HG03159 (cell line): ENCODE results near the gene CAMK2N1.
"Not testable (repeated sequence)": the region's sequence is repeated elsewhere in the genome, so short reads cannot be mapped to it uniquely, and the experiment has no call there.

Experiments used
- ATAC-seq: cut with Tn5 transposase; IDR thresholded peaks from one replicate; pipeline ENCODE4 v1.9.1; 2021; ENCODE audit warnings: mild to moderate bottlenecking, moderate library complexity; ENCODE audit not compliant: unreplicated experiment

CAMK2N1 gene

DNA sequence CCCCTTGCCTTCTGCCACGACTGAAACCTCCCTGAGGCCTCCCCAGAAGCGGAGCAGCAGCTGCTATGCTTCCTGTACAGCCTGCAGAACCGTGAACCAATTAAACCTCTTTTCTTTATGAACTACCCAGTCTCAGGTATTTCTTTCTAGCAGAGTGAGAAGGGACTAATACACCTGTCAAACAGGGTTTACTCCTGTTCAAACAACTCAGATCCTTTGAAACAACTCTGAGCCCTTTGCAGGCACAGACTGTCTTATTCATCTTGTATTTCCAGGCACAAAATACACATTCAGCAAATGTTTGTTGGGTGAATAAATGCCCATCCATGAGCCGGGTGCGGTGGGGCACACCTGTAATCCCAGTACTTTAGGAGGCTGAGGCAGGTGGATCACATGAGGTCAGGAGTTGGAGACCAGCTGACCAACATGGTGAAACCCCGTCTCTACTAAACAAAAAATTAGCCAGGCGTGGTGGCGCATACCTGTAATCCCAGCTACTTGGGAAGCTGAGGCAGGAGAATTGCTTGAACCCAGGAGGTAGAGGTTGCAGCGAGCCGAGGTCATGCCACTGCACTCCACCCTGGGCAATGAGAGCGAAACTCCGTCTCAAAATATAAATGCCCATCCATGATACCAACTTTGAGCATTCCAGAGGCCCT, 10.8 kb upstream of the CAMK2N1 start:
- ATAC-seq: not testable (repeated sequence)

DNA sequence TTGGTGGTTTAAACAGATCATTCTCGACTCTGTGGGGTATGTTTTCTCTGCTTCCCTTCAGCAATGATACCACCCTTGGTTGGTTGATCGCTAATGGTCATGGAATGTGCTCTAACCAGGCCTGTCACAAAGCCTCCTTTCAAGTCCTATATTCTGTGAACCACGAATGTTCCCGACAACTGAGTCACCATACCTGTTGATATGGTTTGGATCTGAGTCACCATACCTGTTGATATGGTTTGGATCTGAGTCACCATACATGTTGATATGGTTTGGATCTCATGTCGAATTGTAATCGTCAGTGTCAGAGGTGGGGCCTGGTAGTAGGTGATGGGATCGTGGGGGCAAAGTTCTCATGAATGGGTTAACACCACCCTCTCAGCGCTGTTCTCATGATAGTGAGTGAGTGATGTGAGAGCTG, 10.2 kb upstream of the CAMK2N1 start:
- ATAC-seq: no peak

DNA sequence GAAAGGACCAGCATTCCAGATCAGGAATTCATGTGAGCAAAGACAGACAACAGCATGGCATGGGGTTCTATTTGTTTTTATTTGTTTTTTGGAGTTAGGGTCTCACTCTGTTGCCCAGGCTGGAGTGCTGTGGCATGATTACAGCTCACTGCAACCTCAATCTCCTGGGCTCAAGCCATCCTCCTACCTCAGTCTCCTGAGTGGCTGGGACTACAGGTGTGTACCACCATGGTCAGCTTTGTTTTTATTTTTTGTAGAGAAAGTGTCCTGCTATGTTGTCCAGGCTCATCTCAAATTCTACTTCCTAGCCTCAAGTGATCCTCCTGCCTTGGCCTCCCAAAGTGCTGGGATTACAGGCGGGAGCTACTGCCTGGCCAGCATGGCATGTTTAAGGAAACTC, 9.7 kb upstream of the CAMK2N1 start:
- ATAC-seq: no peak

DNA sequence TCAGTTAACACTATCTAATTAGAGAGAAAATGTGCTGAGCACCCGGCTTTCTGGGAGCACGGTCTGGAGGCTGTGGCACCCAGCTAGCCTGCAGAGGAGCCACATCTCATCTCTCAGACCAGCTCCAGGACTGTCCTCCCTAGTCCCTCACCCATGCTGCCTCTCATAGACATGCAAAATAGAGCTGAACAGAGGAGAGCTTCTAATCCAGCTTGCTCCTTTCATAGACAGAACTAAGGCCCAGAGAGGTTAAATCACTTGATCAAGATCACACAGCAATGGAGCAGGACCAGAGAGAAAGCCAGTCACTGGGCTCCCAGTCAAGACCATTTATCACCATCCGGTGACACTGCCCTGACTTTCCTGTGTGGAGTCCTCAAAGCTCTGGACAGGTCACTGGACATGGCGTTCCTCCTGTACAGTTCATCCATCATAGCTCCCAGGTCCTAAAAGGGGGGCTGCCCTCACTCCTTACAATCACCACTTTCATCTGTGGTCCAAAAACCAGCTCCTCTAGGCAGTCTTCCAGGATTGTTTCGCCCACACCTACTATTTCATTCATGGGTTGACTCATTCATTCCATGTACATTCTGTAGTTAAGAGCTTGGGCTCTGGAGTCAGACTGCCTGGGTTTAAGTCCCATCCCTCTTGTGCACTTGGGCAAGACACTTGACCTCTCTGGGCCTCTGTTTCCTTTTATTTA, 8.8 kb upstream of the CAMK2N1 start:
- no peak for ATAC-seq

DNA sequence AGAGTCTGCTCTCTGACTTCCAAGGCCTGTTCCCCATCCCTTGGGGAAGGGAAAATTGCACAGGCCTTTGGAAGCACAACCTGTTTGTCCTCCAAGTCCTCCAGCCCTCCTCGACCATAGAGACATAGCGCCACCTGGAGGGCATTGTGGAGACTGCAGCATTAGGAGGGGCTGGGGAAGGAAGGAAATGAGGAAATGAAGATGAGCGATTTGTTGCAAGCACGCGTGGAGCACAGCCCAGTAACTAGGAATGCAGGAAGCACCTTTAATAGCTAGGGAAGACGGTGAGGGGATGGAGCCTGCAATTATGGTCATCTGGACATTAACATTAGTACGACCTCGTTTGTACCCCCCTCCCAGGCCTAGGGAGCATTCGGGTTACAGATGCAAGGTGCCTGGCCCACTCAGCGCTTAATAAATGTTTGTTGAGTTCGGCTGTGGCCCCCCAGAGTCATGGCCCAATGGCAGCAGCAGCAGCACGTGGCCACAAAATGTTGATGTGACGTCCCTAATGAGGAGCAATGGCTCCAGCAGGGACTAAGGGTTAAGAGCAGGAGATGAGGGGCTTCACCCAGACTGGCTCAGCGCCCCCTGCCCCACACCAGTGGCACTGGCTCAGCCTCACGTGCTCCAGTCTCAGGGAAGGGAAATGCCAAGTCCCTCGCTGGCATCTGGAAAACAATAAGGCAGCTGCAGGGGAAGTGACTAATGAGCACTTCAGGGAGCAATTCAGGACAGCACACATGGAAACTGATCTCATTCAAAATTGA, 8.0 kb upstream of the CAMK2N1 start:
- no peak for ATAC-seq

DNA sequence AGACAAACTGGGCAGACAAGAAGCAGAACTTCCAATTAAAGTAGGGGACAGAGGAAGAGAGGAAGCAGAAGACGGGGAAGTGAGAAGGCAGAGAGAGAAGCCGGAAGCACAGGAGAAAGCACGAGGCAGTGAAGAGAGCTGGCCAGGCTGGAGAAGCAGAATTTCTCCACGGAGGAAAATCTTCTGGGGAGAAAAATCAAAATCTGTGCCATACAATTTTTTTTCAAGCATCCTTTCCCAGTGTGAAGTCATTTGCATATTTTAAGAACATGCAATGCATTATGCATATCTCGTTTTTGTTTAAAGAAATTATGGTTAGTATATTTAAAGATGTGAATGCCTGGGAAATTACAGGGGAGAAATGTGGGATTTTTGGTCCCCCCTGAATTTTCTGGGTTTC, 7.3 kb upstream of the CAMK2N1 start:
- ATAC-seq: no peak

DNA sequence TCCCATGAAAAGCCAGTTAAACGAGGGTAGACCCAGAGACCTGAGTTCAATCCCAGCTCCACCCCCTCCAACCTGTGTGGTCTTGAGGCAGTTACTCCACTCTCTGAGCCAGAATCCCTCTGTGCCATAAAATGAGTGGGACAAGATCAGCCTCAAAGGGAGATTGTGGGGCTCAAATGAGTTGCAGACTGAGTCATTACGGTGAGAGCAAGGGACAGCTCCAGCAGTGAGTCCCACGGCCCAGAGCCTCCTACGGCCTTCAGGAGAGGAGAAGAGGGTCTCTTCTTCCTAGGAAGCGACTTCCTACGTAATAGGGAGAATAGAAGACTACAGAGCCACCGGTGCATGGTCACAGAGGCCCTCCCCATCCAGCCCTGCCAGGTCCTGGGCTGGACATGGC, 6.7 kb upstream of the CAMK2N1 start:
- no peak for ATAC-seq

DNA sequence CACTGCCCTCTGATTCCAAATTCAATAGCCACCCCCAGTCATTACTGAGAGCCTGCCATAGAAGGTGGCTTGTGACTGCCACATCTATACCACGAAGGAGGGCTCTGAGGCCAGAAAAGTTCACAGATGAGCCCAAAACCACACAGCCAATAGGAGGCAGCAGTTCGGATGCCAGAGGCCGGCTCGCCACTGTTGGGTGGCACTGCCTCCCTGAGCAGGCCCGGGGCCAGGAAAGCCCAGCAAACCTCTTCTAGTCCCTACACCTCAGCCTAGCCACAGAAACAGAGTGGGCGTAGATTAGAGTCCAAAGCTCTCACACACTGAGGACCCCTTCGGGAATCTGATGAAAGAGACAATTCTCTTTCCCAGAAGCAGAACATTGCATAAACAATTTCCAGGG, 5.9 kb upstream of the CAMK2N1 start:
- no peak for ATAC-seq

DNA sequence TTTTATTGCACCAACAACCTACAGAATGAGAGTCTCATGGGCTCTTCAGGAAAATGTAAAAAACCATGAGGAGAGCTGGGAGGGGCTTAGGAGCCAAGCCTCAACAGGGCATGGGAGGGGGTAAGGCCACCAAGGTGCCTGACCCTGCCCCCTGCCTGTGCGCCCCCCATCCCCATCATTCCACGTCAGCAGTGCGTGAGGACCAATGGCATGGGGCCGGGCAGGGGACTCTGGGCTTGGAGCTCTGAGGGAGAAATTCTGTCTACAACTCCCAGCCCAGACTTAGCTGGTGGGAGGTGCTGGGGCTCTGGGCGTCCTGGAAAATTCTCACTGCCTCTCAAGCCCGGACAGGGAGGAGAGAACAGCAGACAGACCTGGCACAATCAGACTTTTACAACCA, 5.2 kb upstream of the CAMK2N1 start:
- ATAC-seq: no peak

DNA sequence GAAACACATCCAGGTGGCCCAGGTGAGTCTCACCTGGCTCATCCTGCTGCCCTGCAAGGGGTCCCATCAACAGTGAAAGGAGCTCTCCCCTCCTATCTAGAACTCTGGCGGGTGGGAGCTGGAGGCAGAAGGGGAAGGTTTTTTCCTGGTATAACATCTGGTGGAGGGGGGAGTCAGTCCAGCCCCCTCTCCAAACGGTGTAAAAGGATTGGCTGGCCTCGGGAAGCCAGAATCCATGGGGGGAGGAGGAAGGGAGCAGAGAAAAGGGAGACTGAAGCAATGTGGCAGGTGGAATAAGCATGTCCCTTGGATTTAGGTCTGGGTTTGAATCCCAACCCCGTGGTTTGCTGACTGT, 1.2 kb upstream of the CAMK2N1 start:
- no peak for ATAC-seq

DNA sequence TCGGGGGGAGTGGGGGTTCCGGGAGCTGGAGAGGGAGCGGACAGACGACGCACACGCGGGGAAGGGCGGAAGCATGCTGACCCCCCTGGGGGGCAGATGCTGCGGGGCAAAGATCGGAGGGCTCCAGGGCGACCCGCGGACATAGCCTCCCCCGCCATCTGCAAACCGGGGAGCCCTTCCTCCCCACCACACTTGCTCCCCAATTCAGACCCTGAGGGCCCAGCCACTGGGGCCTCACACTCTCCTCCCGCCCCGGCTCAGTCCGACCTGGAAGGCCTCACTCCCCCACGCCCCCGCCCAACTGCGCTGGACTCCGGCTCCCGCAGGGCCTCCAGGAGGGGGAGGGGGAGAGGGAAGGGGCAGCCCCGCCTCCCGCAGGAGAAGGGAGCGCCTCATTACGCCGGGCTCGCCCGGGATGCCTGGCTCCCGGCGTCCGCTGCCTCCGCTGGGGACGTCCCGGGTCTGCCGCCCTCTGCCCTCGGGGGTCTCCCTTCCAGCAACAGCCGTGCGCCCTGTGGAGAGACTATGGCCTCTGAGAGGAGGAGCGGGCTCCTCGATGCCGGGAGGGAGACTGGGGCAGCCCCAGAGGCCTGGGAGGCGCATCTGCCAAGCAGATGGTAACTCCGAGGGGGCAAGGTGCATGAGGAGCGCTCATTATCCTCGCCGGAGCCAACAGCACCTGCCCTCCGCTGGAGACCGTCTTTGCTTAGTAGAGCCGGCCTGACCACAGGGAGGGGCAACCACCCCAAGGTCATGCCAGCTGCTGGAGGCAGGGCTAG, 636 bp upstream of the CAMK2N1 start:
- ATAC-seq: no peak

DNA sequence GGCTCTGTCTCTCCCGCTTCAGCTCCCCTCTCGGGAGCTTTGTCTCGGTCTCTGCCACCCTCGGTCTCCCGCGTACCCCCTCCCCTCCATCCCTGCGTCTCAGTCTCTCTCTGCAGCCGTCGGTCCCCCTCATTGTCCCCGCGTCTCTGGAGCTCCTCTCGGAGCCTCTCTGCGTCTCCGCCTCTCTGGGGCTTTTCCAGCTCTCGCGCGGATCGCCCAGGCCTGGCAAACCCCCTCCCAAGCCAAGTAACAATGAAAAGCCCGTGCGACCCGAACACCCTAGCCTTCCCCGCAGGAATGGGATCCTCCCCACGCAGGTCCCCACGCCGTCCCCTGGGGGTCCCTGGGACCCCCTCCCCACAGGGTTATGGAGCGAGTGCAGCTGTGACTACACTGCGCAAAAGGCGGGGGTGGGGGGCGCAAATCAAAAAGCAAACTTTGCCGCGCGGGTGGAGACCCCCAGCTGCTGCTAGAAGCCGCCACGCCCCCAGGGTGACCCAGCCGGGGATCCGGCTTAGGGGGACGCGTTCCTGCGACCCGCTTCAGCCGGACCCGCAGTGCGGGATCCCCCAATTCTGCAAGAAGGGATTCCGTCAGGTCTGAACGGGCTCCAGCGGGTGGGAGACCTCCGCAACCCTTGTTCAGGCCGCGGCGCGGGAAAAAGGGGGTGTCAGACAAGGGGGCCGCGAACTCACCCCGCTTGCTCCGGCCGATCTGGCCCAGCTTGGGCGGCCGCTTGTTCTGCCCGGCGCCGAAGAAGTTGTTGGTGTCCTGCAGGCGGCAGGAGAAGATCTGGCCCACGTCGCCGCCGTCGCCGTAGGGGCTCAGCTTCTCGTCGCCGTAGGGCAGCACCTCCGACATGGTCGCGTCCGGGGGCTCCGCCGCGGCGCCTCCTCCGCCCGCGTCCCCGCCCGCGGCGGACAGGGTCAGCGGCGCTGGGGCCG, 1.2 kb downstream of the CAMK2N1 start:
- no peak for ATAC-seq

DNA sequence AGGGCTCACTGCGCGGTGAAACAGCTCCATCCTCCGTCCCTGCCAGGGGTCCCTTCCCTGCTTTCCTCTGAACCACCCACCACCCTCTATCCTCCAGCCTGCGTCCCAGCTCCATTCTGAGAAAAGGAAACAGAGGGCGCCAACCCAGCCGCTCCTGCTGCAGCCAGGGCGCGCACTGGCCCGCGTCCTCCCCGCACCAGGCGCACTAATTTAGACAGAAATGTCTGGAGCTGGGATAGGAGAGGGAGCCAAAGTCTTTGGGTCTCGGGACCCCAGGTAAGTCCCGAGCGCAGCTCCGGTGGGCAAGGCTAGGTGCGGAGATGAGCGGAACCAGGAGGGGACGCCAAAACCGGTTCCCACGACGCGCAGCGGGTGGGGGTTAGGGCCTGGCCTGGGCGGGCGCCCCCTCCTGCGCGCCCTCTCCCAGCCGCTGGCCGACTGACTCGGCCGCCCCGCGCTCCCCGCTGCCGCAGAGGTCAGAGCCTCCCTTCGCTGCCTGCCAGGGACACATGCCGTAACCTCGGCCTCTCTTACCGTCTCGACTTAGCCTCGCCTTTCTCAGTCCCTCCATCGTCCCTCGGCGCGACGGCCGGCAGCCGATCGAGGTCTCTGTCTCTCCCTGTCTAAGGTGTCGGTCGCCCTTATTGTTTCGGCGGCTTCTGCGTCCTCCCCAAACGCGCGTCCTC, 2.0 kb downstream of the CAMK2N1 start:
- ATAC-seq: no peak

DNA sequence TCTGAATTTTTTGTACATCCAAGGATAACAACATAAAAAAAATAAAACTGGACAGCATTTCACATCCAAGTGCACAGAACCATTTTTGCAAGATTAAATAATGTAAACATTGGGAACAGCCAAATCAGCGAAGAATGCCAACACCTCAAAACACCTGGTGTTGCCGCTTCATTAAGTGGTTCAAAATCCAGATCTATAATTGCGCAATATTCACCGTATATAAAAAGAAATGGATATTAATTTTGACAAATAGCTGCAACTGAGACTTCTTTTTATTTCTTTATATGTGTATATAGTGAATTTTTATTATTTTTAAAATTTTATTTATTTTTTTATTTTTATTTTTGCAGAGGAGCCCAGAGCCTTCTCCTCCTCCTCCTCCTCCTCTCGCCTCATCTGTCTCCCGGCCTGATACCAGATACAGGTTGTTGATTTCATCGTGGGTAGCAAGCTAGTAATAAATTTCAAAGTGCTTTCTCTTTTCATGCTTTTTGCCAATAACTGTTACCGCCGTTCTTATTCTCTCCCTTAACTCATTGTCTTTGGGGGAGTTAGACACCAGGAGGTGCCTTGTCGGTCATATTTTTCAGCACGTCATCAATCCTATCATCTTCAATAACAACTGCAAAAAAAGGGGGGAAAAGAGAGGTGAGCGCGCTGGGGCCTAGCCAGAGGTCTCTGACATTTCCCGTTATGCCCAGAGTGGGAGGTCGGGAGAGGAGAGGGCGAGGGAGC, 2.7 kb downstream of the CAMK2N1 start:
- ATAC-seq: no peak

DNA sequence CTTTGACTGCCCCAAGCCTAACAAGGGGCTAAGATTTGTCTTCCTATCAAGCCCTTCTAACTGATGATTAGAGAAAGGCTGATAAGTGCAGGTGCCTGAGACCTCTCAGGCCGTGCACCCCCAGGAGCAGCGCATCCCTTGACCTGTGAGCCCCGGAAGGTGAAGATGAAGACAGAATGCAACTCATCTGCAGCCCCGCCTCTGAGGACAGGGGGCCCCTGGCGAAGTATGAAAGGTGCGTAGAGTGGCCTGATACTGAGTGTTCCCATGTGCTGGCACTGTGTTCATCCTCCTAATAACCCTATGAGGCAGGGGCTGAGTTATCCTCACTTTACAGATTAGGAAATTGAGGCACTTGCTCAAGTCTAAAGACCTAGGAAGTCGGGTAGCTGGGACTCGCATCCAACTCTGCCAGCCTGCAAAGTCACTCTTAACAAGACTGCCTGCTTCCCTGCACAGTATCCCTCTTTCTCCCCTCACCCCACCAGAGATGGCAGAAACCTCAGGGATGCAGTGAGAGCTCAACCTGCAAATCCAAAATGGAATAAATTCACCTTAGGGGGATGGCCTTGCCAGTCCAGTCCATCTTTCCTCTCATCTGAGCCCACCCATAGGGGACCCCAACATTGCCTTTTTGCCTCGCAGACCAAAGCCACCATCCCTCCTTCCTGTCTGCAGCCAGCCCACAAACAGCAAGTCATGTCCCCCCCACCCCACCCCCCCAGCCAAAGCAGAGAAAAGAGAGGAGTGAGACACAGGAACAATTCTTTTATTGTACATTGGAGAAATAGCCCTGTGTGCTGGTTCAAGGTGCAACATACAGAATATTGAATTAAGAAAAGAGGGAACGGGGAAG, 4.1 kb downstream of the CAMK2N1 start:
- ATAC-seq: no peak

DNA sequence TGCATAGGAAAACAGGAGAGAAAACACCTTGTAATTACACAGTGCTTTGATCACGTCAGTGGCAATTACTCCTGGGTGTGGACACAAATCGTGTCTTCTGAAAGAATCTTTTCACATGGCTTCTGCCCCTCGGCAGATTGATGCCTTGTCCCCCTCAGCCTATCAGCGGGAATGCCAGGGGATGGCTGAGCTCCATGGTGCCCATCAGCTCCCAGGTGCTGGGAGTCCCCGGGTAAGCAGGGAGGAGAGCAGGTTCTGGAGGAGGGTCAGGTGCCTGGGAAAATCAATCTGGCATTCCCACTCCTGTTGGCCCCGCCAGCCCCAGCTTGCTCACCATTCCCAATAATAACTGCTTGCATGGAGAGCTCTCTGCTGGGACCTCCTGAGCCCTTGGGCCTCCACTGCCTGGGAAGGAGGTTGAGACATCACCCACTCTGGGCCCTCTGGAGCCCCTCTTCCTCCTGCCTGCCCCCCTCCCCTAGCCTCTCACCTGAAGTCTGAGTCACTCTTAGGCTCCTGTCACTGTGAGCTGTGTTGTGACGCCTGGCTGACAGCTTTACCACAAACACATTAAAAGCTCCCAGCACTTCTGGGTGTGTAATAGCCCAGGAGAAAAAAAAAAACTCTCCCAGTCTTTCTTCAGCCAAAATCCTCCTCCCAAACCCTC, 4.9 kb downstream of the CAMK2N1 start:
- ATAC-seq: no peak

DNA sequence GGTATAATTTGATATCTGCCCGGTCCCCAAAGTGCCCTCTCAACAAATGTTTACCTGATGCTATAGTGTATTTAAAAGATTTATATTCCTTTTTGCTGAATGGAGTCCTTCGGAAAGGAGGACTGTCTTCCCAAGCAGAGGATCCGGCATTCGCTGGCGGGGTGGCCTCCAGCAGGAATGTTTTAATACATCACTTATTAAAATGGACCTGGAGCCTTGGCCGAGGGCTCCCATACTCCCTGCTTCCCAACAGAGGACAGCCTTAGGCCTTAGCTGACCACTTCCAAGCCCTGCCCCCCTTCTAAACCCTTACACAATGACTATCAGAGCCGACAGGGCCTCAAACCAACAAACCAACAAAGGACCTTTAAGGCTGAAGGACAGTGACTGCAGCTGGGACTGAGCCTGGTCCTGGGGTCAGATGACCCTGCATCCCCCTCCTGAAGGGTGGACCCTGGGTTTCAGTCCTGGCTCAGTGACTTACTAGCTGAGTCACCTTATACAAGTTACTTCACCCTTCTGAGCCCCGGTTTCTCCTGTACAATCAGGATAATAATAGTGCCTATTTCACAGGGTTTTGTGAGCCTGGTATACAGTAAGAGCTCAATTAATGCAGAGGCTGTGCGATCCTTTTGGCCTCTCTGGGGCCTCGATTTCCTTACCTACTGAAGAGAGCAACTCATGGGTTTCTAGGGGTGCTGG, 5.6 kb downstream of the CAMK2N1 start:
- ATAC-seq: no peak
